ENCODE measurements around the gene MINAR1.
"Not testable (repeated sequence)": the region's sequence is repeated elsewhere in the genome, so short reads cannot be mapped to it uniquely, and the experiment has no call there.

- TF ChIP-seq GABPA (IDR thresholded peaks at IDR 0.05; ENCODE audit: low read depth); CTCF (IDR thresholded peaks at IDR 0.05; ENCODE audit: insufficient read depth, low read length): not testable (repeated sequence)
Observed at GRCh38 chr15:79426899-79427298, 5.2 kb upstream of the MINAR1 start.

All from HL-60 (cell line).